D721Med (cell line): ENCODE results near the gene TRMT61A.

Experiments used
- DNase-seq: peaks from one replicate; pipeline ENCODE4 v3.0.0; 2011; ENCODE audit warnings: low spot score; ENCODE audit not compliant: insufficient read length
- FAIRE-seq: peaks from 2 replicates; lab custom pipeline; 2011; peaks lifted over from hg19 to GRCh38; lab: Jason Lieb, UNC
- CTCF ChIP-seq: IDR thresholded peaks from 2 replicates; pipeline ENCODE4 v1.5.1; 2012; ENCODE audit warnings: mild to moderate bottlenecking, control low read depth; ENCODE audit not compliant: insufficient read depth; ENCODE audit errors: missing control alignments

TRMT61A gene

DNA sequence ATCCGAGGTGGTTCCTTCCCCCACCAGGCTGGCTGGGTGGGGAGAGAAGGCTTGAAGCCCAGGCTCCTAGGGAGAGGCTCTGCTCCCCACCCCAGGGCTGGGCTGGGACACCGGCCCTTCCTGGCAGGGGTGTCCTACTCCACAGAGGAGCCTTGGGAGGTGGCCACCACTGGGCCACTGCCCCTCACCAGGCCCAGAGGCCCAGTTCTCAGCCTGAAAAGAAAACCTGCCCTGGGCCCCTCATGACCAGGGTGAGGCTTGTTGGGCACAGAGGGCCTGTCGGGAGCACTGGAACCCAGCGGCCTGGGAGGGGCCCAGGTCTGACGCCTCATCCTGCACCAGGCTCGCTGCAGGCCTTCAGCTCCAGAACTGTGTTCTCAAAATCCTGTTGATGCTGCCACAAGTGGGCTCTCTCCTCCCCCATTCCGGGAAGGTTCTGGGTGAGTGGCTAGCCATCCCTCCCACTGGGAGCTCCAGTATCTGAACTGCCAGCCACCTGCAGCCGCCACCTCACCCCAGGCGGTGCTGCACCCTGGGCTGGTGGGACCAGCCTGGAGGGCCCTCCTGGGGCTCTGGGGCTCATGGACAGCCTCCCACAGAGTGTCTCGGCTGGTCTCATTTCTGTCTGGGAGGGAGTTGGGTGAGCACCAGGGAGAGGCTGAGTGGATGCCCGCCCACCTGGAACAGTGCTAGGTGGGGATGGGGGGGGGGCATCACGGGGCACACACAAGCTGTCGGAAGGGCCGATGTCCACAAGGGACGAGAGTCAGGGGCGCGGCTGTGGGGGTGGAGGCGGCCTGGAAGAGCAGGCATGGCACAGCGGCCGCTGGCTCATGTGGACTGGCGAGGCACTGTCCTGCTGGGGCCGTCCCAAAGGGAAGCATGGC is 21.7 kb downstream of the TRMT61A start:
- DNase-seq, result no peak
- no peak for FAIRE-seq
- TF ChIP-seq CTCF, result no peak

- FAIRE-seq (no peak), DNase-seq (no peak)
- TF ChIP-seq CTCF, result no peak
Observed at GRCh38 chr14:103551338-103551762, 22.4 kb downstream of the TRMT61A start.

- no peak for DNase-seq
- TF ChIP-seq CTCF, result no peak
- FAIRE-seq, result no peak
Observed at GRCh38 chr14:103552011-103552845, 23.2 kb downstream of the TRMT61A start.

DNA sequence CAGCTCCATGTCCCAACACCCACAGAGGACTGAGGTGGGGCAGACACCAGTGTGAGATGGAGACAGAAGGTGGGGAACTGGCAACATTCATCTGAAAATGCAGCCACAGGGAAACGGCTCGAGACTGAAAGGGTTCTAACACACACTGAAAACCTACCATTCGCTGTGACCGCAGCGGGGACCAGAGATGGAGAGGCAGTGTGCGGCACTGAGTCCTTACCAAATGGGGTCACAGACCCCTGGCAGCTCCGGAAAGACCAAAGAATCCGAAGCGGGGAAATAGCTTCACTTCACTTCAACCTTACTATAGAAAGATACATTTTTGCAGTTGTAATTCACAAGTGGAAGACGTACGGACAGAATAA is 23.8 kb downstream of the TRMT61A start:
- TF ChIP-seq CTCF, result no peak
- no peak for DNase-seq
- FAIRE-seq, result no peak

GRCh38 chr14:103555559-103556337 is 26.8 kb downstream of the TRMT61A start:
- TF ChIP-seq CTCF, result no peak
- DNase-seq (no peak), FAIRE-seq (no peak)

- no peak for DNase-seq
- peak; percentile 81 for FAIRE-seq
- no peak for TF ChIP-seq CTCF
Observed at GRCh38 chr14:103556946-103557758, 28.2 kb downstream of the TRMT61A start.
